Right renal pelvis (tissue), 4 donors: ENCODE results near the gene NALCN. TPM values are rescaled to one million over a fixed set of nuclear protein-coding genes. Genes with fewer than 3 reads are reported as not detected.

ENCODE experiments used
- DNase-seq, 4 donors: peaks; one replicate each; pipeline ENCODE4 v3.0.0-alpha.2; 2013; ENCODE audit warnings: low read depth in 4 of 4, low spot score in 3 of 4, missing footprints in 1 of 4
- polyA plus RNA-seq, 4 donors: library from polyadenylated mRNA; unstranded; fragments of 120-200 nt; gene quantifications; one replicate each; pipeline ENCODE4 v1.2.1, GENCODE V29; 2013; ENCODE audit not compliant: insufficient read length in 4 of 4

NALCN gene
- 1 to 10 TPM in 2 of 4 donors, under 1 TPM in 2; 0.86 to 1.5 (median 1.1) TPM for polyA plus RNA-seq

GRCh38 chr13:101416181-101417042 is at the start of gene NALCN:
Gene NALCN, minus strand, starts transcription at chr13:101416508. Its CDS starts 17,382 bp downstream, at chr13:101399126.
- no peak for DNase-seq

GRCh38 chr13:101465877-101466276 is 49.6 kb upstream of the NALCN start:
- no peak for DNase-seq

DNA sequence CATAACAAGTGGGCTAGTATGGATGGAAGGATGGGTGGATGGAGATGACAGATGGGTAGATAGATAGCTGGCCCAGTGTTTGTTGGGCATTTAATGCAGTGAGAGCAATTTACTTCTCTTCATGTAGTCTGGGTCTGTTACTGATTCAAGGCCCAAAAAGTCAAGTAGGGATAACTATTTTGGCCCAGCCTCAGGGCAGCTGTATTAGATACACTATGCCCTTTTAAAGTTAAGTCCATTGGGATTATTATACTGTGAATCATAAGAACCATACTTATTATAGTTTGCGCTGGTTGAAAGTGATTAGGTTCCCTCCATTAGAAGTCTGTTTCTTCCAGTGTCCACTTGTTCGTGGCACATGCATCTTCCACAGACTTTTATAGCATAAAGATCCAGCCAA is 40.9 kb upstream of the NALCN start:
- DNase-seq: no peak

GRCh38 chr13:101455863-101456262 is 39.6 kb upstream of the NALCN start:
- no peak for DNase-seq

DNA sequence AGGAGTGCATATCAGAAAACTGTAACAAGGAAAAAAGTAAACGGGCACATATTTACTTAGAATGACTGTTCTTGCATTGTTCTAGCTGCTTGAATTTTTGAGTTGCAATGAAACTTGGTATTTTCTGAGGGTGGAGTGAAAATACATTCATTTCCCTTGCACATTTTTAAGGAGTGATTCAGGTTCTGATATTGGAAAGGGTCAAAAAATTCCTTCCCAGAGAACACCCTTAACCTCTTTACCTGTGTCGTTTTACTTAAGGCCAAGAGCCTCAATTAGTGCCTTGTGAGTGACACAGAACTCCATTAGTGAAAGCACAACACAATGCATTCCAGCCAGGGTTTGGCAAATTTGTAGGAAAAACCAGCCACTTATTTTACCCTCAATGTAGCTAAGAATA is 38.5 kb upstream of the NALCN start:
- DNase-seq: no peak

- DNase-seq: no peak
Observed at GRCh38 chr13:101453784-101454201, 37.5 kb upstream of the NALCN start.

DNA sequence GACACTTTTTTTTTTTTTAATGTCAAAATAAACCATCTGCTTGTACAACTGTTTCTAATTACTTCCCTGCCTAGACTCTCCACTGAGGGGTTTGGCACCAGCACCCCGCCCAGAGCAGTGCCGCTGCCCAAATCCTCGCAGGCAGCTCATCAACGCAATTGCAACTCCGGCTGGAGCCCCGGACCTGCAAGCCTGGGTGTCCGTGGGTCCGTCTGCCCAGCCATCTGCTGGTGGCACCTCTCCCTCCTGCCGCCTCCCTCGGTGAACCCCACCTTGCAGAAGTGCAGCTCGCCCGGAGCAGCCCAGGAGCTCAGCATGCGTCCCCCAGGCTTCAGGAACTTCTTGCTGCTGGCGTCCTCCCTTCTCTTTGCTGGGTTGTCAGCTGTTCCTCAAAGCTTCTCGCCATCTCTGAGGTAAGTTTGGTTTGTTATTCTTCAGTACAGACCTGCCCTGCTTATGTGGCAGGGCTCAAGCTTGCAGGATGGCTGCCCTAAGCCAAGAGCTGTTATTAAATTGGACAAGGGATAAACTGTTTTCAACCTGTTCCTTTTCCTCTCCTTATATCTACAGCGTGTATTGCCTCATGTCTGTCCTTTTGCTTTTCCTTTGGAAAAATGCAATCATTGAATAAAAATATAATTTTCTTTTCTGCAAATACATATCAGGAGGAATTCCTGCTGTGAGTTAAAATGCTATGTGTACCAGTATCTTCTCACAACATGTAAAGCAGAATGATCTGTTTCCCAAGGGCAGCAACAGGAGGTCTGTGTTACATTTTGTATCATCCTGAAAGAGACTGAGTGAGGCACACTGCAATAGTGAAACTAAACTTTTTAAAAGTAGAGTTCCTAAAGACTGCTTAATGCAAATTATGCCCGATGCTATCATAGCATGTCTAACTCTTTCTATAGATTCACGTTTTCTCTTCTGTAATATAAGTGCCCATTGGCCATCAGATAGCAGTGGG is 36.5 kb upstream of the NALCN start, which contains the start of gene ITGBL1:
Gene ITGBL1 (plus strand): TSS at position 157 of the 967 bp plus-strand sequence. CDS start 159 bp downstream, at position 316.
- DNase-seq: no peak

DNA sequence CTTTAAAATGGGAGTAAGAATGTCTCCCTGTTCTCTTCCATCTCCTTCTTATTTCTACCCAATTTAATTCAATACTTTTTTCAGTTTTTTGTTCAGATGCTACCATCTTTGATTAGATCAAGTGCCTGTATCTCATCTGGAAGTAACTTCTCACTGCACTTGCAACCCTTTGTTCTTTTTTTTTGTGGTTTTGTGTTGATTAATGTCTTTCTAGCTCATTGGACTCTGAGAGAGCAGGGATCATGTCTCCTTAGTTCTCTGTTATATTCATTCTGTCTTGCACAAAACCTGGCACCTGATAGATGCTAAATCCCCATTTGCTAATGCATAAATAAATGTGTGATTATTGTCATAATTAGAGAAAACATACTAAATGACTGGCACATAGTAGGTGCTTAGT is 35.3 kb upstream of the NALCN start:
- DNase-seq: no peak

DNA sequence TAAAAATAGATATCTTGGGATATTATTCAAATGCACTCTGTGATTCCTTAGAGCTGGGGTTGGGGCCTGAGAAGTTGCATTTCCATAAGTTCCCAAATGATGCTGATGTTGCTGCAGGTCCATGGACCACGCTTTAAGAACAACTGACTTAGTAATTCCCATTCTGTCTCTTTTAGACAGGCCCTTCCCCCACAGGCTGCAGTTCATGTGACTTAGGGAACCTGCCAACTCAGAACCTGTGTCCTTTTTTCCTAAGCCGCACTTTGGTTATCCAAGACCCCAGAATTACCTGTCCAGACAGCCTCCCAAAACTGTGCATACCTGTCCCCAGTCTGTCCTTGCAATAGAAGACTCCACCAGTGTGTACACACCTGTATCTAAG is 34.4 kb upstream of the NALCN start:
- DNase-seq: no peak

GRCh38 chr13:101449790-101450748 is 33.8 kb upstream of the NALCN start:
- DNase-seq: no peak

DNA sequence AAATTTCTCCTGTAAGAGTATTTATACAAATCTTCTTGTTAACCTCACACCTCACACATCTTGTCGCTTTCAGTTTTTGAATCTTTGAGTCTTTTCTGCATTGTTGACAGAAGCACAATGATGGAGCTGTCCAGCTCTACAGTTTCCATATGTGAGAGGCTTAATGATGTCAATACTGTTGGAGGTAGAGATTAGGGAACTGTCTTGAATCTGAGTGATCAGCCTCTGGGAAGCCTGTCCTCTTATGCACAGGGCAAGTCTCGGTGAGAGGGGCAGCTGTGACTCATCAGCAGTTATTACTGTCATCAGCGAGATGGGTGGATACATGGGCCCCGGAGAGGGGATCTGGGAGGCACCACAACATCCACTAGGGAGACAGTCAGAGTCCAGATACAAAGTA is 31.5 kb upstream of the NALCN start:
- no peak for DNase-seq

GRCh38 chr13:101434486-101434885 is 18.2 kb upstream of the NALCN start:
- no peak for DNase-seq

- DNase-seq: no peak
Observed at GRCh38 chr13:101433895-101434294, 17.6 kb upstream of the NALCN start.

DNA sequence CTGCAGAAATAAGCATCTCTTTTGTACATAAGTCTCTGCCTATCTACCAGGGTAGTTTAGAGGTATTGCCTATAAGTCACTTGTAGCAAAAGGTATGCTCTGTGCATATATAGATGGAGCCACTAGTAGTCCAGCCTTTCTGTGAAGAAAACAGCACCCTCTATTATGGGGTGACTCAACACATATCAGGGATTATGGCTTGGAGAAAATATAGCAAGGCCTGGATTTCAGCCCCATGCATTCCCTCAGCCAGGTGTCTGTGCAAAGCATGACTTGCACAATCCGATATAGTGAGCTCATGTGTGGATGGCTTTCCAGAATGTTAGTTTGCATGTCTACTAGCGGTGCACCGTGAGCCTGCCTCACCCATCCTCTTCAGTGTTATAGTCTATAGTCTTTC is 13.4 kb upstream of the NALCN start:
- DNase-seq: no peak

- no peak for DNase-seq
Observed at GRCh38 chr13:101425623-101426022, 9.3 kb upstream of the NALCN start.

GRCh38 chr13:101425156-101425471 is 8.8 kb upstream of the NALCN start:
- no peak for DNase-seq

GRCh38 chr13:101424381-101425155 is 8.3 kb upstream of the NALCN start:
- DNase-seq: no peak

- no peak for DNase-seq
Observed at GRCh38 chr13:101423872-101424271, 7.6 kb upstream of the NALCN start.

GRCh38 chr13:101417501-101417900 is 1.2 kb upstream of the NALCN start:
- DNase-seq: no peak

DNA sequence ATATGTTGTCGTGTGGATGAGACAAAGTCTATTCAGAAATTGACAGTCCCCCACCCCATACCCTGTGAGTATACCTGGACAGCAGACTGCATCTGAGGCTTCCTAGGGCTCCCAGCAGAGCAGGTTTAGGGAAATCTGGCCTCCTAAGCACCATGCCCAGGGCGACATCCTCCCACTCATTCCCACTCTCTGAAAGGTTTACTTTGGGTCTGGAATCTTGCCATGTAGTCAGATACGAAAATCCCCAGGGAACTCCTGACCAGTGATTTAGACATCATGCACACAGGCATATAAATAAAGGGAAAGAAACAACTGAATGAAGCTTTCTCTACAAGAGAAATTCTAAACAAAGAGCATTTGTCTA is 717 bp upstream of the NALCN start:
- no peak for DNase-seq
